ENCODE measurements around the gene SNAP29. TPM values are rescaled to one million over a fixed set of nuclear protein-coding genes. Genes with fewer than 3 reads are reported as not detected.
"Not testable (repeated sequence)": the region's sequence is repeated elsewhere in the genome, so short reads cannot be mapped to it uniquely, and the experiment has no call there.

Gene SNAP29
- polyA plus RNA-seq, 4 donors = 28.6 to 34.6 (median 31.5) TPM

DNA sequence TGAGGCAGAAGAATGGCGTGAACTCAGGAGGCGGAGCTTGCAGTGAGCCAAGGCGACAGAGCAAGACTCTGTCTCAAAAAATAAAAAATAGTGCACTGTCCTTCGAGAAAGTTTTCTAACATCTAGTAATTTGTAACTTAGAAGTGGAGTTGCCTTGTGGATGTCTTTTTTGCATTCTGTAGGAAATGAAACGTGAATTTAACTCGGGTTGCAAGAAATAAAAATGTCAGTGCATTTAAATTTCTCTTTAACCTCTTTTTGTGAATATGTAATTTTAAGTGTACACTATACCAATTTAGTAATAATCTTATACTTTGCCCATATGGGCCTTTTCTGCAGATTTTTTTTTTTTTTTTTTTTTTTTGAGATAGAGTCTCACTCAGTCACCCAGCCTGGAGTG is 32.2 kb downstream of the SNAP29 start:
- no peak for DNase-seq (ENCODE audit: low read depth in 4 of 4, low spot score in 3 of 4)

DNA sequence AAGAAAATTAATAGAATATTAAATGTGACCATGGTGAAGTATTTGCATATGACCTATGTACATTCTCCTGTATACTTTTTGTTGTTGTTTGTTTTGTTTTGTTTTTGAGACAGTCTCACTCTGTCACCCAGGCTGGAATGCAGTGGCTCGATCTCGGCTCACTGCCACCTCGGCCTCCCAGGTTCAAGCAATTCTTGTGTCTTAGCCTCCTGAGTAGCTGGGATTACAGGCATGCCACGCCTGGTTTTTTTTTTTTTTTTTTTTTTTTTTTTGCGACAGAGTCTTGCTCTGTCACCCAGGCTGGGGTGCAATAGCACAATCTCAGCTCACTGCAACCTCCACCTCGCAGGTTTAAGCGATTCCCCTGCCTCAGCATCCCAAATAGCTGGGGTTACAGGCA is 38.9 kb downstream of the SNAP29 start:
- DNase-seq (ENCODE audit: low read depth in 4 of 4, low spot score in 3 of 4) = not testable (repeated sequence)

DNA sequence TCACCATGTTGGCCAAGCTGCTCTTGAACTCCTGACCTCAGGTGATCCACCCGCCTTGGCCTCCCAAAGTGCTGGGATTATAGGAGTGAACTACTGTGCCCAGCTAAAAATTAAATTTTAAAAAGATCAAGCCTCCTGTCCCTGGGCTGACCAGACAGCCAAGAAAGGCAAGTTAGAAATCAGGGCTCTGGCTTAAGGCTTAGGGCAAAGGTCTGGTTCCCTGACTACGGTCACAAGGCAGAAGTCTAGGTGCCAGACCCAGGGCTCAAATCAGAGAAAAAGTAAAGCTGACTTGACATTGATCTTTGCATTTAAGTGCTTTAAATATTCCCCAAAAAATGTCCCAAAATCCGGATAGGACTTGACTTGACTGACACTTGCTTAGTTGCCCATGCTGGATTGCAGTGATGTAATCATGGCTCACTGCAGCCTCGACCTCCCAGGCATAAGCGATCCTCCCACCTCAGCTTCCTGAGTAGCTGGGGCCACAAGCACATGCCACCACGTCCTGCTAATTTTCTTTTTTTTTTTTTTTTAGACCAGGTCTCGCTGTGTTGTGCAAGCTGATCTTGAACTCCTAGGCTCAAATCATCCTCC is 41.1 kb downstream of the SNAP29 start:
- no peak for DNase-seq (ENCODE audit: low read depth in 4 of 4, low spot score in 3 of 4)

DNA sequence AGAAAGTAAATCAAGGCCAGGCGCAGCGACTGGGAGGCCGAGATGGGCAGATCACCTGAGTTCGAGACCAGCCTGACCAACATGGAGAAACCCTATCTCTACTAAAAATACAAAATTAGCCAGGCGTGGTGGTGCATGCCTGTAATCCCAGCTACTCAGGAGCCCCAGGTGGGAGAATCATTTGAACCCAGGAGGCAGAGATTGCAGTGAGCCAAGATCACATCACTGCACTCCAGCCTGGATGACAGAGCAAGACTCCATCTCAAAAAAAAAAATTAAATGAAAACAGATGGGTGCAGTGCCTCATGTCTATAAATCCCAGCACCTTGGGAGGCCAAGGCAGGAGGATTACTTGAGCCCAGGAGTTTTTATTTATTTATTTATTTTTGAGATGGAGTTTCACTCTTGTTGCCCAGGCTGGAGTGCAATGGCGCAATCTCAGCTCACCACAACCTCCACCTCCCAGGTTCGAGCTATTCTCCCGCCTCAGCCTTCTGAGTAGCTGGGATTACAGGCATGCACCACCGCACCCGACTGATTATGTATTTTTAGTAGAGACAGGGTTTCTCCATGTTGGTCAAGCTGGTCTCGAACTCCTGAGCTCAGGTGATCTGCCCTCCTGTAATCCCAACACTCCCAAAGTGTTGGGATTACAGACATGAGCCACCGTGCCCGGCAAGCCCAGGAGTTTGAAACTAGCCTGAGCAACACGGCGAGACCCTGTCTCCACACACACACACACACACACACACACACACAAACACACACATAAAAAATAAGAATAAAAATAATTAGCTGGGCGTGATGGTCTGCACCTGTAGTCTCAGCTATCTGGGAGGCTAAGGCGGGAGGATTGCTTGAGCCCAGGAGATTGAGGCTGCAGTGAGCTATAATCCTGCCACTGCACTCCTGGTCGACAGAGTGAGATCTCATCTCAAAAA is 42.6 kb downstream of the SNAP29 start:
- DNase-seq (ENCODE audit: low read depth in 4 of 4, low spot score in 3 of 4) = not testable (repeated sequence)

DNA sequence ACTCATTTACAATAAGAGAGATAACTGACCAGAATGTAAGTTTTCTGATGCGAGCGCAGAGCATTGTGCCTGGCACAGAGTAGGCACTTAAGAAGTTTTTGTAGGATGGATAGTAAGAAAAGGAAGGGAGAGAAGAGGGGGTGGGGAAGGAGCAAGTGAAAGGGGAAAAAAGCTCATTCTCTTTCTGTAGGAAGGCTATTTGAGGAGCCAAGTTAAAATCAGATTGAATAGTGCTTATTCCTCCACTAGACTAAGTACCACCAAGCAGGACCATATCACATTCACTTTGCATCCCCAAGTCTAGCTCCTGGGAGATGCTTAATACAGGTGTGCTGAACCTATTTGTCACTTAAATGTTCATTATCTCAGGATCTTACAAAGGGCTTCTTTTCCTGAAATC is 44.3 kb downstream of the SNAP29 start:
- DNase-seq (ENCODE audit: low read depth in 4 of 4, low spot score in 3 of 4) = no peak

DNA sequence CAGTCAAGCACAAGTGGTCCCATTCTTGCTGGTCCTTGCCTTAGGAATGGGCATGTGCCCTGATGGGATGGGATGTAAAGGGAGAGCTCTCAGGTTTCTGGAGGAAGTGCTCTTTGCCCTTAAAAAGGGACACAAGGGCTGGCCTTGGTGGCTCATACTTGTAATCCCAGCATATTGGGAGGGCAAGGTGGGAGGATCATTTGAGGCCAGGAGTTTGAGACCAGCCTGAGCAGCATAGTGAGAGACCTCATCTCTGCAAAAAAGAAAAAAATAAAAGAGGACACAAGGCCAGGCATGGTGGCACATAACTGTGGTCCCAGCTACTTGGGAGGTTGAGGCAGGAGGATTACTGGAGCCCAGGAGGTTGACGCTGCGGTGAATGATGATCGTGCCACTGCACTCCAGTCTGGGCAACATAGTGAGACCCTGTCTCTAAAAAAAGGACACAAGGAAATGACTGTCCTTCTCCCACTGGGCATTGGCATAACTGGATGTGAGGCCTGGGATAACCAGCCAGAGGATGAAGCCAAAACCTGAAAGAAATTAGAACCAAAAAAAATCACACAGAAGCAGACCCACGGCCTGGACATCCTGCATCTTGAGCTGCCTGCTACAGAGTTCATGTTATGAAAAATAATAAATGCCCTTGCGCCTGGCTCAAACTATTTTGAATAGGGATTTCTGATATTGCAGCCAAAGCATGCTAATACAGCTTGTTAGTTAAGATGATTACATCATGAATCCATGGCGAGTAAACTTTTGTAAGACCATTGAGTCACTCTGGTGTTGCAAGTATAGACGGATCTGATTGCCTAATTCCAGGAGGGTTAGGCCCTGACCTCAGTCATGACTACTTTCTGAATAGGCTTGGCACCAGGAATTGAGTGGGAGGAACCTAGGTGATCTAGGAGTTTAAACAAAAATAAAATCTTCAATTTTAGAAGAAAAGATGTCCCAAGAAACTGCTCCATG is 45.5 kb downstream of the SNAP29 start:
- no peak for DNase-seq (ENCODE audit: low read depth in 4 of 4, low spot score in 3 of 4)

DNA sequence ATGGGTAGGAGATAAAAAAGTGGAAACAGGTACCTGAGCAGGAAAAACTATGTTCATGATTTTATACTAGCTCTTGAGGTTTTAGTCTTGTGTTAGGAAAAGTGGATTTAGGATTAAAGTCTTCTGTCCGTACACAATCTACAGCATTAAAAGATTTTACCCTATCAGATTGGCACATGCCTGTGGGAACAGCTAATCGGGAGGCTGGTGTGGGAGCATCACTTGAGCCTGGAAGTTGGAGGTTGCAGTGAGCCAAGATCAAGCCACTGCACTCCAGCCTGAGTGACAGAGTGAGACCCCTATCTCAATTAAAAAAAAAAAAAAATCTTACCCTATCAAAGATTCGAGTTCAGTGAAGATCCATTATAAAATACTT is 46.2 kb downstream of the SNAP29 start:
- no peak for DNase-seq (ENCODE audit: low read depth in 4 of 4, low spot score in 3 of 4)

DNA sequence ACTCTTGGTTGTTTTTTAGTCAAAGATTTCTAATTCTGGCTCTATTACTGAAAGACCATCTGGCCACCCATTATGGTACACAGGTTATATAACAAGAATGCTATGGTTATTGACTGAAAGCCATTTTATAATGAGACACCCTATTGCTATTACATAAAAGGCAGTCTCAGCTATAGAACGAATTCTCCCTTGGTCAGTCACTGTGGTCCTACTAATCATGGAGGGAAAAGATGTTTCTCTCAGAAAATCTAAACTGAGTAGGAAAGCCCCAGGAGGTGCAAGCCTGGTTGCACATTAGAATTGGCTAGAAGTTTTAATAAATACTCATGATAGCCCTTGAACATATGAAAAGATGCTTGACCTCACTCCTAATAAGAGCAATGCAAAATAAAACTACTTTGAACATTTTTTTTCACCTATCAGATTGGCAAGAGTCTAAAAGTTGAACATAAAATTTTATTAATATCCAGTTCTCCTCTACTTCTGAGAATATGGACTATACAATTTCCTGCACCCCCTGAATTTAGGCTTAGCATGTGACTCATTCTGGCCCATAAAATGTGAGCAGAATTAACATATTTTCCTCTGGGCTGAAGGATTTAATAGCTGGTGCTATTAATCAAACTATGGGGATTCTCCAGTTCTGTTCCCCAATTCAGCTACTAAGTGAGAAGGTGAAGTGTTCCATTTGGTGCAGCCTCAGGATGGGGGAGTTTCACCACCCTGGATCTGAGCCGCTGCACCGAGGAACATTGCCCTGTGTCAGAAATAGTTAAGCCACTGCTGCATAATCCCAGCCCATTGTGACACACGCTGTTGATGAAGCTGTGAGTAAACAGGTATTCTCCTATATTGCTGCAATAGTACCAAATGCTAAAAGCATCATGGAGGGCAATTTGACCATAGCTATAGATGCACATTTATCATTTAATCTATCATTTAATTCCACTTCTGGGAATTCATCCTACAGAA is 46.9 kb downstream of the SNAP29 start:
- no peak for DNase-seq (ENCODE audit: low read depth in 4 of 4, low spot score in 3 of 4)

DNA sequence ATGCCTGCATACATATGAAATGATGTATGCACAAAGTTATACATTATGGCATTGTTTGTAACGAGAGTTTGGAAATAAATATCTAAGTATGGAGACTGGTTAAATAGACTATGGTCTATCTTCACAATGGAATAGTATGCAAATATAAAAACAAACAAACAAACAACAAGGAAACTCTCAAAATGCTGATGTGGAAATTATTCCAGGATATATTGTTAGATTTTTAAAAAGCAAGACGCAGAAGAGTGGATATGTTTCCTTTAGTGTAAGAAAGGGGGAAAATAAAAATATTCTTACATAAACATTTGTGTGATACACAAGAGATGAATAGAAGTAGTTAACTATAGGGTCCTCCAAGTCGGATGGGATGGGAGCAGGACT is 47.6 kb downstream of the SNAP29 start:
- no peak for DNase-seq (ENCODE audit: low read depth in 4 of 4, low spot score in 3 of 4)

DNA sequence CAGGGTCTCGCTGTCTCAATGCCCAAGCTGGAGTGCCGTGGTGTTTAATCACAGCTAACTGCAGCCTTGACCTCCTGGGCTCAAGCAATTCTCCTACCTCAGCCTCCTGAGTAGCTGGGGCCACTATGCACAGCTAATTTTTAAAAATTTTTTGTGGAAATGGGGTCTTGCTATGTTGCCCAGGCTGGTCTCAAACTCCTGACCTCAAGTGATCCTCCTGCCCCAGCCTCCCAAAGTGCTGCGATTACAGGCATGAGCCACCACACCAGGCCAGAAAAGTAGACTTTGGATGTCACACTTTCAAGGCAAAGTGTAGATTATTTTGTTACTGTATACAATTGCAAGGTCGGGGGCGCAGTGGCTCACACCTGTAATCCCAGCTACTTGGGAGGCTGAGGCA is 49.9 kb downstream of the SNAP29 start:
- DNase-seq (ENCODE audit: low read depth in 4 of 4, low spot score in 3 of 4) = not testable (repeated sequence)

DNA sequence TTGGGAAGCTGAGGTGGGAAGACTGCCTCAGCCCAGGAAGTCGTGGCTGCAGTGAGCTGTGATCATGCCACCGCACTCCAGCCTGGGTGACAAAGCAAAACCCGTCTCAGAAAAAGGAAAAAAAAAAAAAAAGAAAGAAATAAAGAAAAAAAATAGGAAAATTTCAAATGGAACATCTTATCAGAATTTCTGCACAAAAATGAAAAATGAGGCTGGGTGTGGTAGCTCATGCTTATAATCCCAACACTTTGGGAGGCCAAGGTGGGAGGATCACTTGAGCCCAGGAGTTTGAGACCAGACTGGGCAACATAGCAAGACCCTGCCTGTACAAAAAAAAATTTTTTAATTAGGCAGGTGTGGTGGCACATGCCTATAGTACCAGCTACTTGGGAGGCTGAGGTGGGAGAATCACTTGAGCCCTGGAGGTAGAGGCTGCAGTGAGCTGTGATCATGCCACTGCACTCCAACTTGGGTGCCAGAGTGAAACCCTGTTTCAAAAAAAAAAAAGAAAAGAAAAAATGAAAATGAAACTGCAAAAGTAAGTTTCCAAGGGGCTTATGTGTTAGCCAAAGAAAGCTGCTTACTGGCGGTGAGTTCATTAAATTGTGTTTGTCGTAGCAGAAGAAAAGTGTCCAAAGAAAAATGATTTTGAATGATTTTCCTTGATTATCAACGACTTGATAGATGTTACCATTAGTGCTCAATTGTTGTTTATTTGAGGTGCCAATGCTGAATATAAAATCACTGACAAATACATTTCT is 50.9 kb downstream of the SNAP29 start:
- no peak for DNase-seq (ENCODE audit: low read depth in 4 of 4, low spot score in 3 of 4)

DNA sequence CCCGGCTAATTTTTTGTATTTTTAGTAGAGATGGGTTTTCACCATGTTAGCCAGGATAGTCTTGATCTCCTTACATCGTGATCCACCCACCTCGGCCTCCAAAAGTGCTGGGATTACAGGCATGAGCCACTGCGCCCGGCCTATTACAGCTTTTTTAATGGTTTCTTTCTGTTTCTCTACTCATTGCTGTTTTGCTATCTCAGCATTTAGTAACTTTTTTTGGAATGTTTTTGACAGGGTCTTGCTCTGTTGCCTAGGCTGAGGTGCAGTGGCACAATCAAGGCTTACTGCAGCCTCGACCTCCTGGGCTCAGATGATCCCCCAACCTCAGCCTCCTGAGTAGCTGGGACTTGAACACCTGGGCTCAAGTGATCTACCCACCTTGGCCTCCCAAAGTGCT is 53.7 kb downstream of the SNAP29 start:
- no peak for DNase-seq (ENCODE audit: low read depth in 4 of 4, low spot score in 3 of 4)

DNA sequence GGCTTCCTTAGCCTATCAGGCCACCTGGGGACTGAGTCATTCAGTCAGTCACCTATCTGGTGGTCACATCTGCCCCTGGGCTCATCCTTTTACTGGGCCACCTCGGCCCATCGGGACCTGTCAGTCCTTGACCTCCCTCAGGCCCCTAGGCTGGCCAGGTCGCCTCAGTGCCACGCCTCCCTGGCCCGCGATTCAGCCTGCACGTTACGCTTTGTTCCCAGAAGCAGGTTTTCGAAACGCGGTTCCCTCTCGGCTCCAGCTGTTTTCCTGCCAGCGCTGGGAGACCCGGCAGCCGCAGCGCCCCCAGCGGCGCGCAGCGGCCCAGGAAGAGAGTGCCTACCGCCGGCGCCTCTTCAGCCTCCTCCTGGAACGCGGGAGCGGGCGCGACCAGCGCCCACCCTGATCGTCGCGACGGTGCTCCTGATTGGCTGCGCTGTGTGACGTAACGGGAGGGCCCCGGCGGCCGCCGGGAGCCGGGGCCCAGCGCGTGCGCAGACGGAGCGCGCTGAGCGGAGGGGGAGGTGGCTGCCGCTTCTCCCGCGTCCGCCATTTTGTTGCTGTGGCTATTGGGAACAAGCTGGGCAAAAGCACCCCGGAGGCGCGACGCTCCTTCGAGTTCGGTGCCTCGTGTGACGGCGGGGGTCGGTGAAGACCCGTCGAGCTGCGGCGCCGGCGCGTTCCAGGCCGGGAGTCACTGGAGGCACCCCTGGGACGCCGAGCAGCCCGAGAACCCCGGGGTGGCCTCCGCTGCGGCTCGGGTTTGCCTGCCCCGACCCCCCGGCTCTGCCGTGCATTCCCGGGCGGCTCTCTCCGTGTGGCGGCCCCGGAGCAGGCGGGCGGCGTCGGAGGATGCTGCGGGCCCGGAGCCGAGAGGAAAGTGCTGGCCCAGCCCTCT is 58.4 kb downstream of the SNAP29 start, which contains the start of gene CRKL:
Gene CRKL, plus strand, starts transcription at position 492 of the 895 bp plus-strand sequence. CDS start 528 bp downstream, outside the sequence.
- DNase-seq (ENCODE audit: low read depth in 4 of 4, low spot score in 3 of 4) = peak; percentile 91 to 97 (median 95)

DNA sequence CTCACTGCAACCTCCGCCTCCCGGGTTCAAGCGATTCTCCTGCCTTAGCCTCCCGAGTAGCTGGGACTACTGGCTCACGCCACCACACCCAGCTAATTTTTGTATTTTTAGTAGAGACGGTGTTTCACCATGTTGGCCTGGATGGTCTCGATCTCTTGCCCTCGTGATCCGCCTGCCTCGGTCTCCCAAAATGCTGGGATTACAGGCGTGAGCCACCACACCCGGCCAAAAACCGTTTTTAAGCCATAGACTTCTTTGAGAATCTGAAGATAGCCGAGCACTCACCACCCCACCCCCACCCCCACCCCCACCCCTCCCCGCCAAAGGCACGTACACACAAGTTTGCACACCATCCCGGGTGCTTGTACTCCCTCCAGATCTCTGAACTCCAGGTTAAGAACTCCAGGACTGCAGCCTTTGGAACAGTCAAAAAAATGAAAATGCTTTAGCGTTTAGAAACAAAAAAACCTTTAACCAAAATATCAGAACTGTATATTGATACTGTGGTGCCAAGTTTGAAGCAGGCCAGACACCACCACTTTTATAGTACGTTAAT is 59.9 kb downstream of the SNAP29 start:
- no peak for DNase-seq (ENCODE audit: low read depth in 4 of 4, low spot score in 3 of 4)

DNA sequence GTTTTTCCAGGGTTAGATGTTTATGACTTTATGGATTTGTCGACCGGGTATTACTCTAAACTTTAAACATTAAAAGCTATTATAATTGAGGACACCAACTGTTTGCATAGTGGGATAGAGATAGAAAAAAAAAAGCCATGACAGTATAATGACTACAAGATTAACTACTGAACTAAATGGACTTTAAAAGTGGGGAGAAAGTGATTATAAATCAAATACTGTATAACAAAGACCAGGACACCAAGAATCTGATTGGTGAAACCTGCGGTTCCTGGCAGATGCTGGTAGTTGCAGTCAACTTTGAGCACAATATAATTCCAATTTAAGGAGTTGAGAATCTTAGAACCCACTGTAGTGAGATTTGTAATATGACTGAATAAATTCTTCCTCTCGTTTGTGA is 60.9 kb downstream of the SNAP29 start:
- no peak for DNase-seq (ENCODE audit: low read depth in 4 of 4, low spot score in 3 of 4)

DNA sequence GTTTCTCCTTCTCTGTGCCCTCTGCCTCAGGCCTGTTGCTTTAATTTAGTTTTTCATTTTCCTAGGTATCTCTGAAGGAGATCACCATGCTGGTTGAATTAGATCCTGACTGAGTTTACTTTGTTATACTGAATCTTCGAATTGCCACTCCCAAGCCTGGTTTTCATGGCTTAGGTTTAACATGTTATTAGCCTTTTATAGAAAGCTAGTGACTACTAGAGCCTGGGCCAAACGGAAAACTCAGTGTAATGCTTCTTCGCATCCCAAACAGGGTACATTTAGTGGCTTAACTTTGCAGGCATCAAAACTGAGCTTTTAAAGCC is 62.0 kb downstream of the SNAP29 start:
- DNase-seq (ENCODE audit: low read depth in 4 of 4, low spot score in 3 of 4) = no peak

DNA sequence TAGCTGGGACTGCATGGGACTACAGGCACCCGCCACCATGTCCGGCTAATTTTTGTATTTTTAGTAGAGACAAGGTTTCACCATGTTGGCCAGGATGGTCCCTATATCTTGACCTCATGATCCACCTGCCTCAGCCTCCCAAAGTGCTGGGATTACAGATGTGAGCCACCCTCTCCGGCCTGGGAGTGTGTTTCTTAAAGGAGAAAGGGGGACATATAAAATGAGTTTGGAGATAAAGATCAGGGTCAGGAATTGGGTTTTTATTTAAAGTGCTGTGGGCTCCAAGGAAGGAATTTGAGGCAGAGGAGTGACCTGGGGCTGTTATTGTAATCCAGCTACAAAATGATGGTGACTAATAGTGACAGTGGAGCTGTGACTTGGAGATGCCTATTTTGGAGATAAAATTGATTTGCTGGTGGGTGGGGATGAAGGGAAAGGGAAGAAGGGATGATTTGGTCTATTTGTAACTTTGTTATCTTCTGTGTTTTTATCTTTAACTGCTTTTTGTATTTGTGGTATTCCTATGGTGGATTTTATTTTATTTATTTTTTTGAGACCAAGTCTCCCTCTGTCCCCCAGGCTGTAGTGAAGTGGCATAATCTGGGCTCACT is 63.4 kb downstream of the SNAP29 start:
- no peak for DNase-seq (ENCODE audit: low read depth in 4 of 4, low spot score in 3 of 4)
